HG03064 (cell line): ENCODE data around the gene PPP1R3E.

ENCODE experiments used
- ATAC-seq: cut with Tn5 transposase; IDR thresholded peaks from one replicate; pipeline ENCODE4 v1.9.1; 2021; ENCODE audit warnings: low read depth; ENCODE audit not compliant: unreplicated experiment

PPP1R3E gene

GRCh38 chr14:23252420-23253333 is 50.0 kb downstream of the PPP1R3E start:
- no peak for ATAC-seq

DNA sequence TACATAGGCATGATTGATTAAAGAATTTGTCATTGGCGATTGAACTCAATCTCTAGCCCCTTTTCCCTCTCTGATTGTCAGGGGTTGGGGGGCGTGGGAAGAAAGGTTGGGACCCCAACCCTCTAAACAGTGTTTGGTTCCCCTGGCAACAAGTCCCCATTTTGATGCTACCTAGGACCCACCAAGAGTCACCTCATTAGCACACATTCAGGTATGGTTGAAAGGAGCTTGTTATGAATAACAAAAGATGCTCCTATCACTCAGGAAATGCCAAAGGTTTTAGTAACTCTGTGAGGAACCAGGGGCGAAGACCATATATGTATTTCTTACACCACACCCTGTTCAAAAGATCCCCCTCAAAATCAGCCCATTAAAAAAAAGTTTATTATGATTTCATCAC is 50.7 kb downstream of the PPP1R3E start:
- ATAC-seq = no peak

DNA sequence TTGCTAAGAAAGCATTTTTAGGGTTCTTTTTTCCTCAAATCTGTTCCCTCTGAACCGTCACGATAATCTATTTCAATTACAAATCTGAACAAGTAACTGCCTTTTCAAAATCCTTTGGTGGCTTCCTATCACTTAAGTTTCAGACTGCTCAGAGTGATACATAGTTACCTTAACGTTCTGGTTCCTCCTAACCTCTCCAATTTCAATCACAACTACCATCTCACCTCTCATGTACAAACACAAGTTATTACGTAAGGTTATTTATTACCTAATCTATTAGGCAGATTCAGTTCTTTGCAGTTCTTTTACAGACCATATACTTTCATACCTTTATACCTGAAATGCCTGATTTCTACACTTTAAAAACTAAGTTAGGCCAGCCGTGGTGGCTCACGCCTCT is 52.8 kb downstream of the PPP1R3E start:
- ATAC-seq = no peak

DNA sequence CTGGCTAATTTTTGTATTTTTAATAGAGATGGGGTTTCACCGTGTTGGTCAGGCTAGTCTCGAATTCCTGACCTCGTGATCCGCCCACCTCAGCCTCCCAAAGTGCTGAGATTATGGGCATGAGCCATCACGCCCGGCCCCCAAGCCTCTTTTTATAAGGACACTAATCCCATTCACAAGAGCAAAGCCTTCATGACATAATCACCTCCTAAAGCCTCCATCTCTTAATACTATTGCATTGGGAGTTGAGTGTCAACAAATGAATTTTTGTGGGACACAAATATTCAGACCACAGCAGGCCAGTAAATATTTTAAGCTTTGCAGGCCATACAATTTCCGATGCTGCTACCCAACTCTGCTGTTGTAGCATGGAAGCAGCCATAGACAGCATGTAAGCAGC is 54.1 kb downstream of the PPP1R3E start:
- no peak for ATAC-seq
